K562 (cell line): ENCODE results near the gene THAP2. TPM values are rescaled to one million over a fixed set of nuclear protein-coding genes. Genes with fewer than 3 reads are reported as not detected.

Experiments used
- ATF3 ChIP-seq, 2 experiments: fragments of 450-650 bp in 1 of 2; sonication (generic) in 1 of 2; formaldehyde crosslinking in 1 of 2; IDR thresholded peaks in 1 of 2; conservative IDR thresholded peaks in 1 of 2; 2 replicates each; pipeline versions ENCODE4 v1.6.1 to v1.8.1; 2016 to 2023; ENCODE audit warnings: mild to moderate bottlenecking in 2 of 2, moderate library complexity in 2 of 2, inconsistent platforms in 1 of 2, missing genetic modification reagents in 1 of 2
- CBFA2T2 ChIP-seq: fragments of 450-650 bp; conservative IDR thresholded peaks from 2 replicates; pipeline ENCODE4 v1.6.1; 2017; ENCODE audit warnings: mild to moderate bottlenecking
- CBX1 ChIP-seq: sonication (generic); IDR thresholded peaks from 2 replicates; pipeline ENCODE4 v1.6.1; 2016; ENCODE audit warnings: antibody characterized with exemption, low read depth, mild to moderate bottlenecking
- EP400 ChIP-seq: fragments of 450-650 bp; IDR thresholded peaks from 2 replicates; pipeline ENCODE4 v1.6.1; 2017; ENCODE audit warnings: antibody characterized with exemption, mild to moderate bottlenecking, moderate library complexity
- ETV5 ChIP-seq: sonication (generic); formaldehyde crosslinking; IDR thresholded peaks from 2 replicates; pipeline ENCODE4 v1.4.0; 2020; ENCODE audit warnings: low read depth, mild to moderate bottlenecking, missing genetic modification reagents
- HDAC2 ChIP-seq: fragments of 450-650 bp; IDR thresholded peaks from 2 replicates; pipeline ENCODE4 v1.6.1; 2016; ENCODE audit warnings: mild to moderate bottlenecking
- HES1 ChIP-seq: fragments of 450-650 bp; IDR thresholded peaks from 2 replicates; pipeline ENCODE4 v1.6.1; 2016; ENCODE audit warnings: low read depth, mild to moderate bottlenecking, moderate library complexity
- HINFP ChIP-seq: fragments of 450-650 bp; conservative IDR thresholded peaks from 2 replicates; pipeline ENCODE4 v1.6.1; 2016; ENCODE audit warnings: missing genetic modification characterization, low read depth, mild to moderate bottlenecking, control low read depth, missing compliant biosample characterization
- KAT2B ChIP-seq: IDR thresholded peaks from one replicate; pipeline ENCODE4 v1.6.1; 2012; ENCODE audit warnings: low read depth, mild to moderate bottlenecking, control low read depth, inconsistent platforms, low read length, moderate library complexity
- LCOR ChIP-seq: sonication (generic); formaldehyde crosslinking; IDR thresholded peaks from 2 replicates; pipeline ENCODE4 v1.8.0; 2022; ENCODE audit warnings: mild to moderate bottlenecking, missing genetic modification reagents
- MLLT1 ChIP-seq, 2 experiments: fragments of 450-650 bp; IDR thresholded peaks; 2 replicates each; pipeline ENCODE4 v1.6.1; 2016
- MXI1 ChIP-seq: IDR thresholded peaks from 2 replicates; pipeline ENCODE4 v1.6.1; 2011; ENCODE audit warnings: low read depth, mild to moderate bottlenecking, improper control_type of control experiment, low read length
- NCOA4 ChIP-seq: fragments of 450-650 bp; IDR thresholded peaks from 2 replicates; pipeline ENCODE4 v1.6.1; 2018; ENCODE audit warnings: mild to moderate bottlenecking; ENCODE audit not compliant: partially characterized antibody
- NR0B1 ChIP-seq: fragments of 450-650 bp; IDR thresholded peaks from one replicate; pipeline ENCODE4 v1.6.1; 2018; ENCODE audit warnings: mild to moderate bottlenecking, moderate library complexity; ENCODE audit not compliant: partially characterized antibody
- POLR3G ChIP-seq: IDR thresholded peaks from 2 replicates; pipeline ENCODE4 v1.6.1; 2011; ENCODE audit not compliant: insufficient read length, insufficient replicate concordance; ENCODE audit errors: extremely low read depth
- SAFB ChIP-seq: fragments of 200-400 bp; formaldehyde crosslinking; IDR thresholded peaks from 2 replicates; pipeline ENCODE4 v1.6.1; 2017; ENCODE audit warnings: low read depth, low read length, borderline replicate concordance
- SRSF7 ChIP-seq: fragments of 200-400 bp; formaldehyde crosslinking; optimal IDR thresholded peaks from 2 replicates; pipeline ENCODE3; 2017; ENCODE audit warnings: mild to moderate bottlenecking, low read depth, low read length
- SUPT5H ChIP-seq: fragments of 450-650 bp; IDR thresholded peaks from 2 replicates; pipeline ENCODE4 v1.6.1; 2016
- ZNF165 ChIP-seq: fragments of 250-450 bp; sonication (Bioruptor Pico); IDR thresholded peaks from 2 replicates; pipeline ENCODE4 v1.4.0; 2020; ENCODE audit warnings: borderline replicate concordance
- ZNF232 ChIP-seq: sonication (generic); formaldehyde crosslinking; IDR thresholded peaks from 2 replicates; pipeline ENCODE4 v1.8.0; 2022; ENCODE audit warnings: mild to moderate bottlenecking, missing genetic modification reagents
- ZNF76 ChIP-seq: fragments of 250-450 bp; sonication (Bioruptor Pico); IDR thresholded peaks from 2 replicates; pipeline ENCODE4 v1.4.0; 2020; ENCODE audit warnings: mild to moderate bottlenecking, moderate library complexity, borderline replicate concordance
- ZZZ3 ChIP-seq: fragments of 450-650 bp; IDR thresholded peaks from 2 replicates; pipeline ENCODE4 v1.6.1; 2016; ENCODE audit warnings: antibody characterized with exemption, mild to moderate bottlenecking, moderate library complexity
- polyA plus RNA-seq, 8 experiments: library from polyadenylated mRNA; depleted of rRNA in 4 of 8; stranded (reverse) in 5 of 8; unstranded in 3 of 8; fragments of >200 nt; fragmentation: Nextera tagmentation in 2 of 8; fragmentation: Illumina TruSeq in 1 of 8; extraction: Ambion mirVana in 2 of 8; extraction: Trizol in 1 of 8; gene quantifications; 2 replicates each; pipeline versions ENCODE4 v1.2.1 to v1.2.3, GENCODE V29; 2011 to 2014; ENCODE audit warnings: inconsistent platforms in 1 of 8, missing spikeins in 1 of 8
- total RNA-seq, 7 experiments: library from RNA; depleted of rRNA in 6 of 7; stranded (reverse); fragments of >200 nt in 6 of 7; fragmentation: Illumina TruSeq in 2 of 7; extraction: Trizol in 2 of 7; gene quantifications; 2 replicates each; pipeline versions ENCODE4 v1.2.1 to v1.2.3, GENCODE V29; 2011 to 2021; ENCODE audit warnings: low replicate concordance in 1 of 7

Gene THAP2
- total and polyA plus RNA-seq, 9 of the 15 experiments (the other 6 are each of a cell fraction or from before 2014, with no cell fraction given): 1.8 to 18.9 (median 7.3) TPM

- TF ChIP-seq HINFP (tag) (no peak), ZZZ3 (no peak), SRSF7 (no peak), ZNF76 (CRISPR knock-in tag) (peak; percentile 18; the same call in 1 of the 2 replicates), ZNF232 (CRISPR knock-in tag) (no peak), HDAC2 (0 out of 2 replicates have a peak, but pooled peaks have one; percentile 38), ETV5 (CRISPR knock-in tag) (peak; percentile 44; the same call in 1 of the 2 replicates), ATF3 (IDR thresholded peaks at IDR 0.05) (no peak), ATF3 (CRISPR knock-in tag; conservative IDR thresholded peaks at IDR 0.05) (no peak), SUPT5H (peak; percentile 88), MLLT1 (IDR thresholded peaks at IDR 0.05) (peak in 1 of 2 experiments; percentile 54; a peak in 1 of 4 replicates), NR0B1 (no peak), EP400 (peak; percentile 73; the same call in 1 of the 2 replicates), SAFB (peak; percentile 86), ZNF165 (no peak), CBX1 (peak; percentile 85; the same call in 1 of the 2 replicates), LCOR (CRISPR knock-in tag) (0 out of 2 replicates have a peak, but pooled peaks have one; percentile 66), CBFA2T2 (peak; percentile 18; the same call in 1 of the 2 replicates), KAT2B (no peak), NCOA4 (no peak), POLR3G (no peak), MXI1 (0 out of 2 replicates have a peak, but pooled peaks have one; percentile 38), HES1 (no peak)
Measured at GRCh38 chr12:71685914-71686657, 22.0 kb downstream of the THAP2 start, which contains the start of gene TMEM19 (continued).
